ENCODE results near the gene PNMA8B. TPM values are rescaled to one million over a fixed set of nuclear protein-coding genes. Genes with fewer than 3 reads are reported as not detected.

PNMA8B gene
- total RNA-seq, 5 donors from 2014 or later (not counting 1 experiment from before 2014, with no cell fraction given) = 0.20 to 1.1 (median 0.44) TPM

- Mint-ChIP-seq H3K4me1 (peaks cover 0 to 14% (median 4%) of the 10 kb centered on the region in 3 donors), H3K9me3 (no peaks in the 10 kb centered on the region), H3K36me3 (no peaks in the 10 kb centered on the region), H3K4me3 (no peak overlapping the region), H3K27me3 (peaks cover 57 to 58% of the 10 kb centered on the region in 2 donors), H3K27ac (no peak overlapping the region)
- ChIA-PET POLR2A (no interaction called here), CTCF (no interaction called here)
- Histone ChIP-seq H3K36me3 (ENCODE audit: control insufficient read depth in 2 of 2, extremely low read depth in 1 of 2, insufficient read depth in 1 of 2, low read length in 1 of 2) (no peaks in the 10 kb centered on the region), H3K4me3 (ENCODE audit: control insufficient read depth in 1 of 2, extremely low read depth in 1 of 2, low read length in 1 of 2) (no peak overlapping the region), H3K27ac (ENCODE audit: low read length) (no peak overlapping the region), H3K4me1 (ENCODE audit: control insufficient read depth in 1 of 2, extremely low read depth in 1 of 2, insufficient read depth in 2 of 2, low read length in 2 of 2) (peaks cover 0 to 10% of the 10 kb centered on the region in 2 experiments), H3K9me3 (no peaks in the 10 kb centered on the region), H3K27me3 (replicated peaks in 1 of 2; ENCODE audit: control insufficient read depth in 2 of 2, extremely low read depth in 1 of 2, insufficient read depth in 2 of 2, low read length in 1 of 2) (peaks cover 2 to 53% of the 10 kb centered on the region in 2 experiments)
- ATAC-seq (replicated peaks in 1 of 4) (no peak), DNase-seq (no peak)
- 84% methylated on average over 12 of the region's 18 CpGs for WGBS (ENCODE audit: insufficient coverage)
Observed at GRCh38 chr19:46469541-46470185, 26.0 kb downstream of the PNMA8B start.

- ATAC-seq (replicated peaks in 1 of 4) (no peak), DNase-seq (no peak)
- Mint-ChIP-seq H3K4me1 (peaks cover 0 to 10% (median 4%) of the 10 kb centered on the region in 3 donors), H3K27me3 (peaks cover 33 to 38% of the 10 kb centered on the region in 2 donors), H3K4me3 (no peak overlapping the region), H3K9me3 (no peaks in the 10 kb centered on the region), H3K27ac (no peak overlapping the region), H3K36me3 (no peaks in the 10 kb centered on the region)
- Histone ChIP-seq H3K4me1 (ENCODE audit: control insufficient read depth in 1 of 2, extremely low read depth in 1 of 2, insufficient read depth in 2 of 2, low read length in 2 of 2) (peaks cover 0 to 9% of the 10 kb centered on the region in 2 experiments), H3K4me3 (ENCODE audit: control insufficient read depth in 1 of 2, extremely low read depth in 1 of 2, low read length in 1 of 2) (no peak overlapping the region), H3K27ac (ENCODE audit: low read length) (no peak overlapping the region), H3K27me3 (replicated peaks in 1 of 2; ENCODE audit: control insufficient read depth in 2 of 2, extremely low read depth in 1 of 2, insufficient read depth in 2 of 2, low read length in 1 of 2) (peaks cover 0 to 38% of the 10 kb centered on the region in 2 experiments), H3K9me3 (no peaks in the 10 kb centered on the region), H3K36me3 (ENCODE audit: control insufficient read depth in 2 of 2, extremely low read depth in 1 of 2, insufficient read depth in 1 of 2, low read length in 1 of 2) (no peaks in the 10 kb centered on the region)
- POLR2A ChIA-PET = interaction anchor here in 1 of 2 donors (0.5 kb wide), 1 partner anchor 127 kb away, joined by 3 read pairs; no protein-coding TSS in a partner anchor
- CTCF ChIA-PET = no interaction called here
- WGBS (ENCODE audit: insufficient coverage) = 27% methylated on average over 8 of the region's 15 CpGs
Observed at GRCh38 chr19:46466536-46467196, 29.0 kb downstream of the PNMA8B start.

GRCh38 chr19:46463516-46463915 lies 32.2 kb downstream of the PNMA8B start:
- Histone ChIP-seq H3K27ac (ENCODE audit: low read length) (no peak overlapping the region), H3K4me1 (ENCODE audit: control insufficient read depth in 1 of 2, extremely low read depth in 1 of 2, insufficient read depth in 2 of 2, low read length in 2 of 2) (no peaks in the 10 kb centered on the region), H3K27me3 (replicated peaks in 1 of 2; ENCODE audit: control insufficient read depth in 2 of 2, extremely low read depth in 1 of 2, insufficient read depth in 2 of 2, low read length in 1 of 2) (peaks cover 0 to 29% of the 10 kb centered on the region in 2 experiments), H3K4me3 (ENCODE audit: control insufficient read depth in 1 of 2, extremely low read depth in 1 of 2, low read length in 1 of 2) (no peak overlapping the region), H3K36me3 (ENCODE audit: control insufficient read depth in 2 of 2, extremely low read depth in 1 of 2, insufficient read depth in 1 of 2, low read length in 1 of 2) (no peaks in the 10 kb centered on the region), H3K9me3 (no peaks in the 10 kb centered on the region)
- Mint-ChIP-seq H3K36me3 (no peaks in the 10 kb centered on the region), H3K27ac (no peak overlapping the region), H3K4me3 (no peak overlapping the region), H3K27me3 (peaks cover 23 to 24% of the 10 kb centered on the region in 2 donors), H3K9me3 (no peaks in the 10 kb centered on the region), H3K4me1 (peaks cover 0 to 10% (median 4%) of the 10 kb centered on the region in 3 donors)
- ATAC-seq (replicated peaks in 1 of 4) (no peak), DNase-seq (no peak)
- CTCF ChIA-PET = no interaction called here
- no CpG with 5 or more reads among the region's 7 CpGs for WGBS (ENCODE audit: insufficient coverage)
- POLR2A ChIA-PET = no interaction called here

- Mint-ChIP-seq H3K9me3 (no peaks in the 10 kb centered on the region), H3K4me1 (peaks cover 0 to 4% (median under 1%) of the 10 kb centered on the region in 3 donors), H3K27ac (no peak overlapping the region), H3K4me3 (no peak overlapping the region), H3K36me3 (no peaks in the 10 kb centered on the region), H3K27me3 (peaks cover 20% of the 10 kb centered on the region in 2 donors)
- DNase-seq (no peak), ATAC-seq (replicated peaks in 1 of 4) (no peak)
- no peaks in the 10 kb centered on the region for H3K9me3 ChIP-seq
- no peak overlapping the region for H3K4me3 ChIP-seq (ENCODE audit: control insufficient read depth in 1 of 2, extremely low read depth in 1 of 2, low read length in 1 of 2)
- POLR2A ChIA-PET = no interaction called here
- no peaks in the 10 kb centered on the region for H3K36me3 ChIP-seq (ENCODE audit: control insufficient read depth in 2 of 2, extremely low read depth in 1 of 2, insufficient read depth in 1 of 2, low read length in 1 of 2)
- CTCF ChIA-PET = no interaction called here
- H3K27me3 ChIP-seq (replicated peaks in 1 of 2; ENCODE audit: control insufficient read depth in 2 of 2, extremely low read depth in 1 of 2, insufficient read depth in 2 of 2, low read length in 1 of 2) = peaks cover 0 to 38% of the 10 kb centered on the region in 2 experiments
- no peak overlapping the region for H3K27ac ChIP-seq (ENCODE audit: low read length)
- no CpG with 5 or more reads among the region's 2 CpGs for WGBS (ENCODE audit: insufficient coverage)
- H3K4me1 ChIP-seq (ENCODE audit: control insufficient read depth in 1 of 2, extremely low read depth in 1 of 2, insufficient read depth in 2 of 2, low read length in 2 of 2) = no peaks in the 10 kb centered on the region
Observed at GRCh38 chr19:46461537-46461936, 34.1 kb downstream of the PNMA8B start.

- peaks cover 23 to 26% of the 10 kb centered on the region in 2 donors for H3K27me3 Mint-ChIP-seq
- DNase-seq (no peak), ATAC-seq (replicated peaks in 1 of 4) (no peak)
- 60% methylated on average over 1 of the region's 1 CpG for WGBS (ENCODE audit: insufficient coverage)
- H3K9me3 Mint-ChIP-seq = no peaks in the 10 kb centered on the region
- Histone ChIP-seq H3K4me3 (ENCODE audit: control insufficient read depth in 1 of 2, extremely low read depth in 1 of 2, low read length in 1 of 2) (no peak overlapping the region), H3K36me3 (ENCODE audit: control insufficient read depth in 2 of 2, extremely low read depth in 1 of 2, insufficient read depth in 1 of 2, low read length in 1 of 2) (no peaks in the 10 kb centered on the region), H3K27ac (ENCODE audit: low read length) (no peak overlapping the region), H3K27me3 (replicated peaks in 1 of 2; ENCODE audit: control insufficient read depth in 2 of 2, extremely low read depth in 1 of 2, insufficient read depth in 2 of 2, low read length in 1 of 2) (peaks cover 0 to 42% of the 10 kb centered on the region in 2 experiments), H3K9me3 (no peaks in the 10 kb centered on the region), H3K4me1 (ENCODE audit: control insufficient read depth in 1 of 2, extremely low read depth in 1 of 2, insufficient read depth in 2 of 2, low read length in 2 of 2) (no peaks in the 10 kb centered on the region)
- no peak overlapping the region for H3K27ac Mint-ChIP-seq
- POLR2A ChIA-PET = no interaction called here
- H3K36me3 Mint-ChIP-seq = no peaks in the 10 kb centered on the region
- CTCF ChIA-PET = no interaction called here
- H3K4me3 Mint-ChIP-seq = no peak overlapping the region
- H3K4me1 Mint-ChIP-seq = no peaks in the 10 kb centered on the region
Observed at GRCh38 chr19:46460981-46461380, 34.7 kb downstream of the PNMA8B start.

- POLR2A ChIA-PET = no interaction called here
- ATAC-seq (replicated peaks in 1 of 4) (no peak), DNase-seq (no peak)
- no peaks in the 10 kb centered on the region for H3K4me1 Mint-ChIP-seq
- H3K36me3 ChIP-seq (ENCODE audit: control insufficient read depth in 2 of 2, extremely low read depth in 1 of 2, insufficient read depth in 1 of 2, low read length in 1 of 2) = no peaks in the 10 kb centered on the region
- CTCF ChIA-PET = interaction anchor here in 1 of 2 donors (1.8 kb wide), 1 partner anchor 10 kb away, joined by 7 read pairs; no protein-coding TSS in a partner anchor
- no peaks in the 10 kb centered on the region for H3K4me1 ChIP-seq (ENCODE audit: control insufficient read depth in 1 of 2, extremely low read depth in 1 of 2, insufficient read depth in 2 of 2, low read length in 2 of 2)
- no peaks in the 10 kb centered on the region for H3K9me3 Mint-ChIP-seq
- H3K27ac ChIP-seq (ENCODE audit: low read length) = no peak overlapping the region
- no peaks in the 10 kb centered on the region for H3K36me3 Mint-ChIP-seq
- WGBS (ENCODE audit: insufficient coverage) = 90% methylated on average over 2 of the region's 2 CpGs
- no peak overlapping the region for H3K27ac Mint-ChIP-seq
- H3K27me3 Mint-ChIP-seq = peaks cover 28 to 30% of the 10 kb centered on the region in 2 donors
- H3K9me3 ChIP-seq = no peaks in the 10 kb centered on the region
- peaks cover 0 to 42% of the 10 kb centered on the region in 2 experiments for H3K27me3 ChIP-seq (replicated peaks in 1 of 2; ENCODE audit: control insufficient read depth in 2 of 2, extremely low read depth in 1 of 2, insufficient read depth in 2 of 2, low read length in 1 of 2)
- no peak overlapping the region for H3K4me3 Mint-ChIP-seq
- no peak overlapping the region for H3K4me3 ChIP-seq (ENCODE audit: control insufficient read depth in 1 of 2, extremely low read depth in 1 of 2, low read length in 1 of 2)
Observed at GRCh38 chr19:46460055-46460454, 35.6 kb downstream of the PNMA8B start.
